ENCODE data around the gene ZSCAN10.

- TF ChIP-seq, protein P1, sequence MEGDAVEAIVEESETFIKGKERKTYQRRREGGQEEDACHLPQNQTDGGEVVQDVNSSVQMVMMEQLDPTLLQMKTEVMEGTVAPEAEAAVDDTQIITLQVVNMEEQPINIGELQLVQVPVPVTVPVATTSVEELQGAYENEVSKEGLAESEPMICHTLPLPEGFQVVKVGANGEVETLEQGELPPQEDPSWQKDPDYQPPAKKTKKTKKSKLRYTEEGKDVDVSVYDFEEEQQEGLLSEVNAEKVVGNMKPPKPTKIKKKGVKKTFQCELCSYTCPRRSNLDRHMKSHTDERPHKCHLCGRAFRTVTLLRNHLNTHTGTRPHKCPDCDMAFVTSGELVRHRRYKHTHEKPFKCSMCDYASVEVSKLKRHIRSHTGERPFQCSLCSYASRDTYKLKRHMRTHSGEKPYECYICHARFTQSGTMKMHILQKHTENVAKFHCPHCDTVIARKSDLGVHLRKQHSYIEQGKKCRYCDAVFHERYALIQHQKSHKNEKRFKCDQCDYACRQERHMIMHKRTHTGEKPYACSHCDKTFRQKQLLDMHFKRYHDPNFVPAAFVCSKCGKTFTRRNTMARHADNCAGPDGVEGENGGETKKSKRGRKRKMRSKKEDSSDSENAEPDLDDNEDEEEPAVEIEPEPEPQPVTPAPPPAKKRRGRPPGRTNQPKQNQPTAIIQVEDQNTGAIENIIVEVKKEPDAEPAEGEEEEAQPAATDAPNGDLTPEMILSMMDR (IDR thresholded peaks at IDR 0.05; ENCODE audit: insufficient read depth, low read length): no peak
- no peak for TF ChIP-seq POLR2AphosphoS5 (IDR thresholded peaks at IDR 0.05; ENCODE audit: low read depth)
- TF ChIP-seq SPI1 (IDR thresholded peaks at IDR 0.05; ENCODE audit: borderline replicate concordance, low read depth): no peak
Observed at GRCh38 chr16:3071655-3072054, 27.4 kb downstream of the ZSCAN10 start.
